ENCODE data around the gene NRXN3.

NRXN3 gene

DNA sequence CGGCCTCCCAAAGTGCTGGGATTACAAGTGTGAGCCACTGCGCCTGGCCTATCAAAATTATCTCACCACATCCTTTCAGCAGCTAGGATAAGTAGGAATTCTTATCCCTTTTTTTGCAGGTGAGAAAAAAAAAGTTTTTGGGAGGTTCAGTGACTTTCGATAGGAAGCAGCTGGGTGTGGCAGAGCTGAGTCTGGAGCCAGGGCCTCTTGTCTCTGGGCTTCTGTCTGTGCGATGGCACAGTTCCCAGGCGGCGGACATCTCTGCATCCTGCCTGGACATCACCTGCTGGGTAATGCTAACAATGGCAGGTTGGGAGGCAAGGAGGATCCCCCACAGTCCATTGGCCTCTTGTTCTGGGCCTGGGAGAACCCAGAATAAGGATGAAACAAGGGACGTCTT lies 12.5 kb downstream of the NRXN3 start:
- TF ChIP-seq, protein P1, sequence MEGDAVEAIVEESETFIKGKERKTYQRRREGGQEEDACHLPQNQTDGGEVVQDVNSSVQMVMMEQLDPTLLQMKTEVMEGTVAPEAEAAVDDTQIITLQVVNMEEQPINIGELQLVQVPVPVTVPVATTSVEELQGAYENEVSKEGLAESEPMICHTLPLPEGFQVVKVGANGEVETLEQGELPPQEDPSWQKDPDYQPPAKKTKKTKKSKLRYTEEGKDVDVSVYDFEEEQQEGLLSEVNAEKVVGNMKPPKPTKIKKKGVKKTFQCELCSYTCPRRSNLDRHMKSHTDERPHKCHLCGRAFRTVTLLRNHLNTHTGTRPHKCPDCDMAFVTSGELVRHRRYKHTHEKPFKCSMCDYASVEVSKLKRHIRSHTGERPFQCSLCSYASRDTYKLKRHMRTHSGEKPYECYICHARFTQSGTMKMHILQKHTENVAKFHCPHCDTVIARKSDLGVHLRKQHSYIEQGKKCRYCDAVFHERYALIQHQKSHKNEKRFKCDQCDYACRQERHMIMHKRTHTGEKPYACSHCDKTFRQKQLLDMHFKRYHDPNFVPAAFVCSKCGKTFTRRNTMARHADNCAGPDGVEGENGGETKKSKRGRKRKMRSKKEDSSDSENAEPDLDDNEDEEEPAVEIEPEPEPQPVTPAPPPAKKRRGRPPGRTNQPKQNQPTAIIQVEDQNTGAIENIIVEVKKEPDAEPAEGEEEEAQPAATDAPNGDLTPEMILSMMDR (IDR thresholded peaks at IDR 0.05; ENCODE audit: insufficient read depth, low read depth, low read length, missing control alignments) = no peak
- H3K4me3 ChIP-seq (ENCODE audit: low read depth, low read length) = no peak overlapping the region
- no peak for DNase-seq (ENCODE audit: low read depth)

DNA sequence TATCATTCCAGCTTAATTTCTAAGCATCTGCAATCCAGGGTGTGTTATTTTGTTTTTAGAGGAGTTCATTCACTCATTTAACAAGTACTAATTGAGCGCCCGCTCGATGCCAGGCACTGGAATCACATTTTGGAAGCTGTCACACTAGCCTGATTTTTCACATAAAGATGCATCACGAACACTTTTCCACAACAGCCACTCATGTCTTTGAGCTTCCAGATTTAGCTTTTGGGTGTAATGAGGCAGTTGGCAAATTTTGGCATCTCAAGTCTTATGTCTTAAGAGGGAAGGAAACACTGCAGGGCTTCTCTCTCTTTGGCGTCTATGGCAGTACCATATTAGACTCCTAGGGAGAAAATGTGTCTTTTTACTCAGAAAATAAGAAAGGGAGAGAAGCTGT lies 14.0 kb downstream of the NRXN3 start:
- TF ChIP-seq, protein P1 (IDR thresholded peaks at IDR 0.05; ENCODE audit: insufficient read depth, low read depth, low read length, missing control alignments) = no peak
- no peak for DNase-seq (ENCODE audit: low read depth)
- H3K4me3 ChIP-seq (ENCODE audit: low read depth, low read length) = no peak overlapping the region

DNA sequence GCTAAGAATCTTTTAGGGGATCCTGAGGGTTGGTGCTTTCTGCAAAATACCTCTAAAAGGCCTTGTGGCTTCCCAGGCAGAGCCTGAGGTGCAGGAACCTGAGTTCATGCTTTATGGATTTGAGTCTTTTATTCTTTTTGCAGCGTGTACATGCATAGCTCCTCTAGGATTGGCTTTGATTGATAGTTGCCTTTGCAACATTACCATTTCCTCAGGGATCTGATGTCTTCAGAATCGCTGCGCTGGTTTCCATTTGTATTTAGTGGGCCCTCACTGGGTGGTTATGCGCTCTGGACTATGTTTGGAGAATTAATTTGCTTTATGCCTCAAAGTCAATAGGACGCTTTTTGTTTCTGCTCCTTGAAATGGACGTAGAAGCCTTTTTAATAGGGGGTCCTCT lies 16.1 kb downstream of the NRXN3 start:
- TF ChIP-seq, protein P1 (IDR thresholded peaks at IDR 0.05; ENCODE audit: insufficient read depth, low read depth, low read length, missing control alignments) = no peak
- DNase-seq (ENCODE audit: low read depth) = no peak
- H3K4me3 ChIP-seq (ENCODE audit: low read depth, low read length) = no peak overlapping the region

DNA sequence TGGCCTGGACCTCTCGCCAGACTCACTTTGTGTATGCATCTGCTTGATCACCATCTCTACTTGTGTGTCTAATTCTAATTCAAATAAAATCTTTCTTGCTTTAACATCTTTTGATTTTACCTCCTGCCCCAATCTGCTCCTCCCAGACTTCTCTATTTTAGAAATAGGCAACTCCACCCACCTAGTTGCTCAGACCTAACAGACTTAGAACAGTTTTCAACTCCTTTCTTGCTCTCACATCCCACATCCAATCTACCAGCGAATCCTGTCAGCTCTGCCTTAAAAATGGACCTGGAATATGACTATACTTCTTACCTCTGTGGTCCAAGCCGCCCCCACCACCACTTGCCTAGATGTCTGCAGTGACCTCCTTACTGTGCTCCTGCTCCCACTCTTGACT lies 18.7 kb downstream of the NRXN3 start:
- no peak overlapping the region for H3K4me3 ChIP-seq (ENCODE audit: low read depth, low read length)
- TF ChIP-seq, protein P1 (IDR thresholded peaks at IDR 0.05; ENCODE audit: insufficient read depth, low read depth, low read length, missing control alignments) = no peak
- DNase-seq (ENCODE audit: low read depth) = no peak

DNA sequence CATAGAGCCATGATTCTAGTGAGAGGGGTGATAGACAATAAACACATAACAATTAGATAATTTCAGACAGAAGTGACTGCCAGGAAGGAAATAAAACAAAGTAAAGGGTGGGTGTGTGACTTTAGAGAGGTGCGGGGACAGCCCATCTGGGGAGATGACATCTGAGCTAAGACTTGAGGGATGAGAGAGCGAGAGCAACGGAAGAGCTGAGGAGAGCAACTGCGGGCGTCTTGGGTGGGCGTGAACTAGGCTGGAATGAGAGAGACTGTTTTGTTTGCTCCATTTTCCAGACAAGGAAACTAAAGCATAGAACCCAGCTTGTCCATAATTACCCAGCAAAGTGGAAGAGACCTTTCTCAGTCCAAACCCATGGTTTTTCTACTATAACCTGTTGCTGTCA lies 25.3 kb downstream of the NRXN3 start:
- TF ChIP-seq, protein P1 (IDR thresholded peaks at IDR 0.05; ENCODE audit: insufficient read depth, low read depth, low read length, missing control alignments) = no peak

DNA sequence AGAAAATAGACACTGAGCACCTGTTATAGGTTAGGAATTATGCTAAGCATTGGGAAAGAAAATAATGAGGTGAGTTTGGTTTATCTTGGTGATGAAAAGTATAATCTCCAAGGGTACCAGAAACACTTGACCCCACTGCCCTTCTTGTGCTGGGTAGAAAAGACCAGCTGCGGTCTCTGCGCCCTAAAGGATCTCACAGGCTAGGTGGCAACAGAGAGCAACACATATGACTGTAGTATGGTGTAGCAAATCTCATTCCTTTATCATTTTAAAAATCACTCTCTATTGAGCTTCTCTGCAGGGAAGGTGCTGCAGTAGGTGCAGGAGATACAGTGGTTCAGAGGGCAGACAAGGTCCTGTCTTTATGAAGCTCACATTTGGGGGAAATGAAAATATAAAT lies 26.1 kb downstream of the NRXN3 start:
- no peak overlapping the region for H3K4me3 ChIP-seq (ENCODE audit: low read depth, low read length)
- no peak for DNase-seq (ENCODE audit: low read depth)
- TF ChIP-seq, protein P1 (IDR thresholded peaks at IDR 0.05; ENCODE audit: insufficient read depth, low read depth, low read length, missing control alignments) = no peak

More for the DNA sequence above, 25.3 kb downstream of the NRXN3 start:
- no peak overlapping the region for H3K4me3 ChIP-seq (ENCODE audit: low read depth, low read length)
- DNase-seq (ENCODE audit: low read depth) = no peak

DNA sequence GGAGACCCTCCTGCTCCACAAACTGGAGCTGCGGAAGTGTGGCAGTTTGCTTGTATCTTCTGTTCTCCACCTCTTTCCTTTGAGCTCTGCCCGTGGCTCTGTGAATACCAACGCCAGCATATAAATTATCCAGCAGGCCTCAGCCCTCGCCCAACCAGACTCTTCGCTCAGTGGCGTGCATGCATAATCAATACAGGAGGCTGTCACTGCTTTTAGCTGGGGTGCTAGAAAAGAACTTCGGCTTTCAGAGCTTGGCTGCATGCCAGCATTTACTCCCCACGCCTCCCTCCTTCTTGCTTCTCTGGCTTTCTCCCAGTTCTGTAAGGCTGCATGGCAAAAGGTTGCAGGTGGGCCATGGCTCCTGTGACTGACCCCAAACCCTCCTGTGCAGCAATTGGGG lies 26.9 kb downstream of the NRXN3 start:
- no peak overlapping the region for H3K4me3 ChIP-seq (ENCODE audit: low read depth, low read length)
- DNase-seq (ENCODE audit: low read depth) = no peak
- TF ChIP-seq, protein P1 (IDR thresholded peaks at IDR 0.05; ENCODE audit: insufficient read depth, low read depth, low read length, missing control alignments) = no peak
